Sigmoid colon (tissue), 7 donors: ENCODE measurements around the gene SRSF4. TPM values are rescaled to one million over a fixed set of nuclear protein-coding genes. Genes with fewer than 3 reads are reported as not detected.

ENCODE experiments used
- DNase-seq: peaks from one replicate; pipeline ENCODE4 v3.0.0-alpha.2; 2019
- H3K27ac ChIP-seq, 4 donors: fragments of 200-600 bp; sonication (generic); one replicate each; pipeline ENCODE4 v1.5.1; 2016 to 2019; ENCODE audit warnings: mild to moderate bottlenecking in 1 of 4
- H3K27me3 ChIP-seq, 3 donors: fragments of 200-600 bp; sonication (generic); one replicate each; pipeline ENCODE4 v1.5.1; 2019; ENCODE audit warnings: mild to moderate bottlenecking in 1 of 3
- H3K36me3 ChIP-seq, 4 donors: fragments of 200-600 bp; sonication (generic); one replicate each; pipeline ENCODE4 v1.5.1; 2016 to 2019
- H3K4me1 ChIP-seq, 4 donors: fragments of 200-600 bp; sonication (generic); one replicate each; pipeline ENCODE4 v1.5.1; 2017 to 2019
- H3K4me3 ChIP-seq, 4 donors: fragments of 200-600 bp; sonication (generic); one replicate each; pipeline ENCODE4 v1.5.1; 2017 to 2019; ENCODE audit warnings: mild to moderate bottlenecking in 2 of 4, moderate library complexity in 1 of 4
- H3K9me3 ChIP-seq, 4 donors: fragments of 200-600 bp in 3 of 4; sonication (generic) in 3 of 4; one replicate each; pipeline versions ENCODE4 v1.5.1 to v1.6.1; 2013 to 2019
- EP300 ChIP-seq, 4 donors: sonication (generic); formaldehyde crosslinking; IDR thresholded peaks; one replicate each; pipeline ENCODE4 v1.6.1; 2017; ENCODE audit warnings: antibody characterized with exemption in 4 of 4
- POLR2A ChIP-seq, 2 donors: fragments of 450-650 bp; IDR thresholded peaks; one replicate each; pipeline ENCODE4 v1.6.1; 2016; ENCODE audit warnings: antibody characterized with exemption in 2 of 2, mild to moderate bottlenecking in 2 of 2, moderate library complexity in 2 of 2
- POLR2AphosphoS5 ChIP-seq, 4 donors: sonication (generic); formaldehyde crosslinking; IDR thresholded peaks; one replicate each; pipeline ENCODE4 v1.6.1; 2017; ENCODE audit warnings: antibody characterized with exemption in 4 of 4
- WGBS, 2 donors: extraction: QIAGEN DNeasy Blood & Tissue Kit; methylation state at CpG; one replicate each; pipeline ENCODE4 v1.1.7; 2013; 5-methylcytosine and 5-hydroxymethylcytosine counted together
- intact Hi-C: fragments of 100-400 bp; cut with DNase I; formaldehyde crosslinking; loops from one replicate; pipeline ENCODE4 v1.15.1; 2023
- polyA plus RNA-seq, 3 donors: library from polyadenylated mRNA; stranded (reverse); fragments of 200-250 nt; gene quantifications; one replicate each; pipeline ENCODE4 v1.2.3, GENCODE V29; 2013
- total RNA-seq, 4 donors: library from RNA; depleted of rRNA; stranded (reverse); fragments of >200 nt; gene quantifications; one replicate each; pipeline ENCODE4 v1.1.0, GENCODE V29; 2016
- TF ChIP-seq, protein P1 (sequence below), 4 experiments: fragments of 450-650 bp in 3 of 4; fragments of 200-600 bp in 1 of 4; IDR thresholded peaks; one replicate each; pipeline ENCODE4 v1.5.1; 2016 to 2019; ENCODE audit warnings: antibody characterized with exemption in 4 of 4, mild to moderate bottlenecking in 3 of 4, moderate library complexity in 2 of 4
- donor health status: healthy with polysubstance abuse.
- donor health status: Bipolar disorder and iron deficiency.
- donor health status: healthy.

Gene SRSF4
- total and polyA plus RNA-seq, 7 donors: 41.4 to 110 (median 80.3) TPM

DNA sequence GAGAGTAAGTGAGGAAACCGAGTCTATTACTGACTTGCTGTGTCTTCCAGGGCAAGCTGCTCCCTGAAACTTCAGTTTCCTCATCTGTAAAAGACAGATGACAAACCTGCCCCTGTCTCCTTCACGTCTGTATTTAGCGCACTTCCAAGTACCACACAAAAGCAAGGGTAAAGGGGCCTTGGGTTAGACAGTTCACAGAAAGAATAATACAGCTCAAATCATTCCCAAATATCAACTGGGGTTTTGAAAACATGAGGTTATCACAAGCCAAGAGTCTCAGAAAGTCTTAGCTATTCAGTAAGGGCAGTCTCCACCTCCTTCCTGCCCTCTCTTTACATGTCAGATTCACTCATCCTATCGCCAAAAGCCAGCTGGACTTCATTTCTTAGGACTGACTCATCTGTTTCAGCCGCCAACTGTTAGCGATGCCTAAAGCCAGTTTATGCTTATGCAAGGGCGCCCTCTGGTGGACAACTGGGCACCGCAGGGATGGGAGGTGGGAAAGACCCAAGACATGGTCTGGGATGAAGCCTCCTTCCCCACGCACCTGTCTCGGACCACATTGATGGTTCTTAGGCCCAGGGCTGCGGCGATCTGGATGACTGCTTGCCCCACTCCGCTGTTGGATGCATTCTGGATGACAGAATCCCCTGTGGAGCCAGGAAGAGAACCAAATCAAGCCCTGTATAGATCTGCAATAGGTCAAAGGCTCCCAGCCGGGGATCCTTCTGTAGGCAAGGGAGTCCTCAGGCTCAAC, 21.1 kb upstream of the SRSF4 start:
- Histone ChIP-seq H3K27ac (peak overlapping the region; percentile 79 to 87 (median 84)), H3K4me3 (no peak overlapping the region), H3K9me3 (no peaks in the 10 kb centered on the region), H3K27me3 (no peaks in the 10 kb centered on the region), H3K4me1 (peaks cover 0 to 13% (median 12%) of the 10 kb centered on the region in 4 donors), H3K36me3 (peaks cover 9 to 62% (median 11%) of the 10 kb centered on the region in 4 donors)
- peak; percentile 98 for DNase-seq
- TF ChIP-seq, protein P1, sequence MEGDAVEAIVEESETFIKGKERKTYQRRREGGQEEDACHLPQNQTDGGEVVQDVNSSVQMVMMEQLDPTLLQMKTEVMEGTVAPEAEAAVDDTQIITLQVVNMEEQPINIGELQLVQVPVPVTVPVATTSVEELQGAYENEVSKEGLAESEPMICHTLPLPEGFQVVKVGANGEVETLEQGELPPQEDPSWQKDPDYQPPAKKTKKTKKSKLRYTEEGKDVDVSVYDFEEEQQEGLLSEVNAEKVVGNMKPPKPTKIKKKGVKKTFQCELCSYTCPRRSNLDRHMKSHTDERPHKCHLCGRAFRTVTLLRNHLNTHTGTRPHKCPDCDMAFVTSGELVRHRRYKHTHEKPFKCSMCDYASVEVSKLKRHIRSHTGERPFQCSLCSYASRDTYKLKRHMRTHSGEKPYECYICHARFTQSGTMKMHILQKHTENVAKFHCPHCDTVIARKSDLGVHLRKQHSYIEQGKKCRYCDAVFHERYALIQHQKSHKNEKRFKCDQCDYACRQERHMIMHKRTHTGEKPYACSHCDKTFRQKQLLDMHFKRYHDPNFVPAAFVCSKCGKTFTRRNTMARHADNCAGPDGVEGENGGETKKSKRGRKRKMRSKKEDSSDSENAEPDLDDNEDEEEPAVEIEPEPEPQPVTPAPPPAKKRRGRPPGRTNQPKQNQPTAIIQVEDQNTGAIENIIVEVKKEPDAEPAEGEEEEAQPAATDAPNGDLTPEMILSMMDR (IDR thresholded peaks at IDR 0.05): peak; percentile 89 to 96 (median 92)
- TF ChIP-seq EP300 (IDR thresholded peaks at IDR 0.05) (no peak), POLR2AphosphoS5 (IDR thresholded peaks at IDR 0.05) (peak in 3 of 4 donors; percentile 60 to 73 (median 64)), POLR2A (IDR thresholded peaks at IDR 0.05) (no peak)
- intact Hi-C loops: loop anchor here (2.0 to 5.0 kb wide), 5 partner anchors 20 to 420 kb away; partner anchors contain the start of gene TMEM200B
- 29 to 35% methylated on average over 14 of the region's 14 CpGs for WGBS, 2 donors

DNA sequence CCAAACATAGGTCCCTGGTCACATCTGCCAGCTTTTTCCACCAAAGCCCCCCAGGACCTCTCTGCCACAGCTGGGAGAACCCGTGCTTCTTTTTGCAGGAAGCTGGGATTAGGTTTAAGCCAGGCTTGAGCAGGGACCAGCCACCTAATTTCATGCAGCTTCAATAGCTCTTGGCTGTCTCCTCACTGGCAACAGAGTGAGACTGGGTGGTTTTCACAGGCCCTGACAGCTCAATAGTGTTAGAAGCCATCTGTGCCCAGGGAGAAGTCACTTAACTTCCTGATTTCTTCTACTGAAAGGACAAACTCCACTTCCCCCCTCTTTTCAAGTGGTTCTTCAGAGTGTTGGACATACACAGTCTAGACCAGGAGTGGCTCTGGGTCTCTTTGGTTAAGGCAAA, 20.4 kb upstream of the SRSF4 start:
- TF ChIP-seq, protein P1 (IDR thresholded peaks at IDR 0.05): no peak
- no peak for TF ChIP-seq POLR2AphosphoS5 (IDR thresholded peaks at IDR 0.05)
- no peak for TF ChIP-seq POLR2A (IDR thresholded peaks at IDR 0.05)
- TF ChIP-seq EP300 (IDR thresholded peaks at IDR 0.05): no peak
- WGBS, 2 donors: 80 to 88% methylated on average over 1 of the region's 1 CpG
- Histone ChIP-seq H3K36me3 (peaks cover 9 to 62% (median 11%) of the 10 kb centered on the region in 4 donors), H3K4me1 (peaks cover 0 to 20% (median 16%) of the 10 kb centered on the region in 4 donors), H3K9me3 (no peaks in the 10 kb centered on the region), H3K27ac (peak overlapping the region; percentile 79 to 87 (median 84)), H3K4me3 (no peak overlapping the region), H3K27me3 (no peaks in the 10 kb centered on the region)
- intact Hi-C loops: loop anchor here (2.0 to 5.0 kb wide), 5 partner anchors 19 to 420 kb away; partner anchors contain the start of gene TMEM200B
- no peak for DNase-seq

DNA sequence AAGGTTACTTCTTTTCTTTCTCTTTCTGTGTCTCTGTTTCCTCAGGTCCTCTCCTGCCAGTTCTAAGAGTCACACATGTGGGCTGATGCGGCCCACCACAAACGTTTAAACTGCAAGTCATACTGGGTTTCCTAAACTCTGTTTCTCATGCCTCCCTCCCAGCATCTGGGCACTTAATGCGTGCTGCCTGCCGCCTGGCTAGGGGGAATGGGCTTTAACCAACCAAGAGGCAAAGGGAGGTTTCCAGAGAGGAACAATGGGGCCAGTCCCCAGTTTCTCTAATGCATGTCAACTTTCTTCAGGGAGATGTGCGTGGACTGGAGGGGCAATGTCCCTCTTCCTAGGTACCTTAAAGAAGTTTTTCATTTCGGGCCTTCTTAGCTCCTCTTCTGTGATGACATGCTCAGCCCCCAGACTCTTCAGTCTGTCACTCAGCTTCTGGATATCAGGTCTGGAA, 19.9 kb upstream of the SRSF4 start:
- TF ChIP-seq POLR2A (IDR thresholded peaks at IDR 0.05): no peak
- TF ChIP-seq, protein P1 (IDR thresholded peaks at IDR 0.05): no peak
- TF ChIP-seq POLR2AphosphoS5 (IDR thresholded peaks at IDR 0.05): no peak
- TF ChIP-seq EP300 (IDR thresholded peaks at IDR 0.05): no peak
- H3K9me3 ChIP-seq: no peaks in the 10 kb centered on the region
- peaks cover 9 to 61% (median 11%) of the 10 kb centered on the region in 4 donors for H3K36me3 ChIP-seq
- H3K4me3 ChIP-seq: no peak overlapping the region
- H3K4me1 ChIP-seq: peaks cover 0 to 25% (median 16%) of the 10 kb centered on the region in 4 donors
- no peak for DNase-seq
- peak overlapping the region; percentile 79 to 87 (median 84) for H3K27ac ChIP-seq
- 83 to 93% methylated on average over 6 of the region's 6 CpGs for WGBS, 2 donors
- intact Hi-C loops: loop anchor here (2.0 to 5.0 kb wide), 5 partner anchors 19 to 419 kb away; partner anchors contain the start of gene TMEM200B
- no peaks in the 10 kb centered on the region for H3K27me3 ChIP-seq

DNA sequence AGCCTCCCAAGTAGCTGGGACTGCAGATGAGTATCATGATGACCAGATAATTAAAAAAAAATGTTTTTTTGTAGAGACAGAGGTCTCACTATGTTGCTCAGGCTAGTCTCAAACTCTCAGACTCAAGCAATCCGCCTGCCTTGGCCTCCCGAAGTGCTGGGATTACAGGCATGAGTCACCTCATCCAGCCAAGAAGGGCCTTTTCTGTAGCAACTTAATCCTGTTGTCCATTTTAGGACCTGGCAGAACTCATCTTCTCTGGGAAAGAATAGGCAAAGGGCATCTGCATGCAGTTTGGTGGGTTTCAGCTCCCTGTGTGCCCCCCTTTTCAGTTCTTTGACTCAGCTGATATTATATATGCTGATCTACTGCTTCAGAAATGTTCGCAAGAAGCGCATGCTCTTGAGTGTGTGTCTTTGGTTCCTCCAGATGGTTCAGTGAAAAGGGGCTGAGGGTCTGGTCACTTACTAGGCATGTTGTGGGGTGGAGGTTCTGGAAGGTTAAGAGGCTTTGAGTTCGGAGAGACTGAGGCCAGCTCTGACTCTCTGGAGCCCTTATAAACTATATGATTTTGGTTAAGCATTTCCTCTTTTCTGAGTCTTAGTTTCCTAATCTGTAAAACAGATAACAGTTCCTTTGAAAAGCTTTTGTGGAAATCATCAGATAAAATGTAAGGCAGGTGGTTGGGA, 19.4 kb upstream of the SRSF4 start:
- intact Hi-C loops: loop anchor here (5.0 kb wide), 2 partner anchors 169 to 419 kb away; no protein-coding TSS in a partner anchor

More for the DNA sequence above, 19.4 kb upstream of the SRSF4 start:
- no peak for DNase-seq
- no peak overlapping the region for H3K4me3 ChIP-seq
- peaks cover 0 to 30% (median 16%) of the 10 kb centered on the region in 4 donors for H3K4me1 ChIP-seq
- WGBS, 2 donors: 85 to 91% methylated on average over 5 of the region's 5 CpGs
- H3K27me3 ChIP-seq: no peaks in the 10 kb centered on the region
- peaks cover 3 to 58% (median 11%) of the 10 kb centered on the region in 4 donors for H3K36me3 ChIP-seq
- peak overlapping the region in 1 of 4 donors; percentile 82 for H3K27ac ChIP-seq
- no peak for TF ChIP-seq POLR2AphosphoS5 (IDR thresholded peaks at IDR 0.05)
- TF ChIP-seq, protein P1 (IDR thresholded peaks at IDR 0.05): no peak
- no peak for TF ChIP-seq EP300 (IDR thresholded peaks at IDR 0.05)
- no peak for TF ChIP-seq POLR2A (IDR thresholded peaks at IDR 0.05)
- no peaks in the 10 kb centered on the region for H3K9me3 ChIP-seq
